ENCODE measurements around the gene PRR5L. TPM values are rescaled to one million over a fixed set of nuclear protein-coding genes. Genes with fewer than 3 reads are reported as not detected.

The PRR5L gene
- total RNA-seq, 1 donor from 2014 or later: 103 TPM

DNA sequence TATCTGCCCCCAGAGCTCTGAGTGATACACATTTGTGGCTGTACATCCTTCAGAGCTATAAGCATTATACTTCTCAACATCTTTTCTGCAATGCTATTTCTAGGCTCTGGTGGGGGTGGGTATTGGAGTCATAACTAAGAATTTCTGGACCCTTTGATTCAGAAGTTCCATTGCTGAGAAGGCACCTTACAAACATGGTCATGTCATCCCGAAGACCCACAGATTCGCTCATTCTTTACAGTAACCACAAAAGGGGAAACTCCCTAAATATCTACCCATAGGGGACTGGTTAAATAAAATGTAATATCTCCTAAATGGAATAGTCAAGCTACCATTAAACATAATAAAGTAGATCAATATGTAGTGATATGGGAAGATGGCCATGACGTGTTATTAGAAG lies 98.8 kb downstream of the PRR5L start:
- Mint-ChIP-seq H3K4me3 (ENCODE audit: unreplicated experiment) (no peak overlapping the region), H3K27ac (ENCODE audit: unreplicated experiment) (peak overlapping the region; percentile 21), H3K4me1 (ENCODE audit: unreplicated experiment) (peaks cover 35% of the 10 kb centered on the region), H3K36me3 (ENCODE audit: unreplicated experiment) (peaks cover 49% of the 10 kb centered on the region), H3K9me3 (ENCODE audit: unreplicated experiment) (no peaks in the 10 kb centered on the region), H3K27me3 (ENCODE audit: unreplicated experiment) (no peaks in the 10 kb centered on the region)
- TF ChIP-seq CTCF (IDR thresholded peaks at IDR 0.05): no peak
- no peak for DNase-seq (ENCODE audit: extremely low spot score, unreplicated experiment)

DNA sequence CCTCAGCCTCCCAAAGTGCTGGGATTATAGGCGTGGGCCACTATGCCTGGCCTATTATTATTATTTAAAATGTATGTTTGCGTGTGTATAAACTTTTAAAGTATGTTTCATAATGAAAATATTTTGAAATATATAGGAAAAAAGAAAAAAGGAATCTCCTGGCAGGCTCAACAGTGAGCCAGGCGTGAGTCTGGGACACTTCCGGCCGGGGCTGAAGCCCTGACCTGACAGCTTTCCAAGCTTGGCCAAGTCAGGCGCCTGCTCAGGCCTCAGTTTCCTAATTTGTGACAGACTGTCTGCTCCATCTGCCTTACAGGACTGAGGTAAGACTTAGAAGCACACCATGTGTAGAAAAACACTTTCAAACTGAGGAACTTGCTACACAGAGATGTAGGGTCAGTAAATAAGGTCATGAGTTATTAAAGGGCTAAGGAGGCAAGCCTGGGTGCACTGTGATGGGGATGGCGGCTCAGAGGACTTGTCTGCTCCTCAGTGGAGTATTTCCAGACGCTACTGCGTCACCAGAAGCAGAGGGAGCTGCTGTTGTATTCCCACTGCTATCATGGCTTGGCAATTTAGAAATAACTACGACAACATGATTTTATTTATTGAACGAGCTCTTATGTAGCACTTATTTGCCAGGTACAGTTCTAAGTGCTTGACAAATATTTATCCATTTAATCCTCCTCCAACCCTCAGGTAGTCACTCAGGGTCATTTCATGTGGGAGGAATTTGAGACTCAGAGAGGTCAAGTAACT lies 100.1 kb downstream of the PRR5L start:
- DNase-seq (ENCODE audit: extremely low spot score, unreplicated experiment): no peak
- H3K36me3 Mint-ChIP-seq (ENCODE audit: unreplicated experiment): peaks cover 62% of the 10 kb centered on the region
- peaks cover 23% of the 10 kb centered on the region for H3K4me1 Mint-ChIP-seq (ENCODE audit: unreplicated experiment)
- H3K27me3 Mint-ChIP-seq (ENCODE audit: unreplicated experiment): no peaks in the 10 kb centered on the region
- H3K9me3 Mint-ChIP-seq (ENCODE audit: unreplicated experiment): no peaks in the 10 kb centered on the region
- TF ChIP-seq CTCF (IDR thresholded peaks at IDR 0.05): no peak
- peak overlapping the region; percentile 56 for H3K27ac Mint-ChIP-seq (ENCODE audit: unreplicated experiment)
- H3K4me3 Mint-ChIP-seq (ENCODE audit: unreplicated experiment): no peak overlapping the region

GRCh38 chr11:36398231-36398953 lies 102.3 kb downstream of the PRR5L start:
- no peaks in the 10 kb centered on the region for H3K27me3 Mint-ChIP-seq (ENCODE audit: unreplicated experiment)
- DNase-seq (ENCODE audit: extremely low spot score, unreplicated experiment): no peak
- H3K36me3 Mint-ChIP-seq (ENCODE audit: unreplicated experiment): peaks cover 73% of the 10 kb centered on the region
- no peaks in the 10 kb centered on the region for H3K9me3 Mint-ChIP-seq (ENCODE audit: unreplicated experiment)
- no peak for TF ChIP-seq CTCF (IDR thresholded peaks at IDR 0.05)
- H3K4me3 Mint-ChIP-seq (ENCODE audit: unreplicated experiment): no peak overlapping the region
- peaks cover 6% of the 10 kb centered on the region for H3K4me1 Mint-ChIP-seq (ENCODE audit: unreplicated experiment)
- peak overlapping the region; percentile 66 for H3K27ac Mint-ChIP-seq (ENCODE audit: unreplicated experiment)

DNA sequence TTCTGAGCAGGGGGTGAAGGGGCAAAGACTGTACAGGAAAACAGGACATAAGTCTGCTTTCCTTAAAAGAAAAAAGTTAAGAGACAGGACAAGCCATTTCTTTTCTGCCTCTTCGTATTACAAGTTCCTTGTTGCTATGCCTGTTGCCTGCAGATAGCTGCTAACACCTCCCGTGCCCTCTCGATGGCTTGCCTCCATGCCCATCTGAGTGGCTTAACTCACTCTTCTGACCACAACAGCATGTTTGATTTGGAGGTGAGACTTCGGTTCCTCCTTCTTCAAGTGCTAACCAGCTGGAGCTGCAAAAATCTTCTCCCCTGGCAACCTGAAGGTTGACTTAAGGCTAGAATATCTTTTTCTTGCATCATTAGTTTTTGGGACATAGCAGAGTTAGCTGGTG lies 103.1 kb downstream of the PRR5L start:
- Mint-ChIP-seq H3K27ac (ENCODE audit: unreplicated experiment) (peak overlapping the region; percentile 27), H3K27me3 (ENCODE audit: unreplicated experiment) (no peaks in the 10 kb centered on the region), H3K4me3 (ENCODE audit: unreplicated experiment) (no peak overlapping the region), H3K9me3 (ENCODE audit: unreplicated experiment) (no peaks in the 10 kb centered on the region), H3K36me3 (ENCODE audit: unreplicated experiment) (peaks cover 73% of the 10 kb centered on the region), H3K4me1 (ENCODE audit: unreplicated experiment) (peaks cover 8% of the 10 kb centered on the region)
- no peak for TF ChIP-seq CTCF (IDR thresholded peaks at IDR 0.05)
- no peak for DNase-seq (ENCODE audit: extremely low spot score, unreplicated experiment)

DNA sequence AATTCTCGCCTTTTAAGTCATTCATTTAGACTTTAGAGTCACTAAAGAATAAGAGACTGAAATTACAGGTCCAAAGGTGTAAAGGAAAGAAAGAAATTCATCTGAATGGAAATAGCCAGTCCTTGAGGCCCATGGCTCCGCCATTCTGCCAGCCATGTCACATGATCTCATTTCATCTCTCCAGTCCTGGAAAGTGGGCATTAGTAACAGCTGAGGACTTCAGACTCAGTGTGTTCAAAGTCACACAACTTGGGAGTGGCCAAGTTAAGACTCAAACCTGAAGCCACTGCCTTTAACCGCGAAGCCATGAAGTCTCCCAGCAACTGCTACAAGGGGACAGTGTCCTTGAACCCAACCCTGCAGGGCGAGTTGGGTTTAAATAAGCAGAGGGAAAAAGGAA lies 103.7 kb downstream of the PRR5L start:
- TF ChIP-seq CTCF (IDR thresholded peaks at IDR 0.05): no peak
- H3K4me1 Mint-ChIP-seq (ENCODE audit: unreplicated experiment): peaks cover 8% of the 10 kb centered on the region
- H3K27me3 Mint-ChIP-seq (ENCODE audit: unreplicated experiment): no peaks in the 10 kb centered on the region
- H3K27ac Mint-ChIP-seq (ENCODE audit: unreplicated experiment): no peak overlapping the region
- H3K9me3 Mint-ChIP-seq (ENCODE audit: unreplicated experiment): no peaks in the 10 kb centered on the region
- H3K4me3 Mint-ChIP-seq (ENCODE audit: unreplicated experiment): no peak overlapping the region
- DNase-seq (ENCODE audit: extremely low spot score, unreplicated experiment): no peak
- peaks cover 70% of the 10 kb centered on the region for H3K36me3 Mint-ChIP-seq (ENCODE audit: unreplicated experiment)
